Measurements from ENCODE around the gene SKI. TPM values are rescaled to one million over a fixed set of nuclear protein-coding genes. Genes with fewer than 3 reads are reported as not detected.

The SKI gene
- total and polyA plus RNA-seq, 2 of the 4 experiments (the other 2 are of a cell fraction), result 2.3 to 20.1 TPM

GRCh38 chr1:2210786-2211185, 17.3 kb upstream of the SKI start:
- ChIA-PET CTCF (no interaction called here), POLR2A (ENCODE audit: unreplicated experiment) (interaction anchor here (0.6 kb wide), 1 partner anchor 14 kb away, joined by 4 read pairs; no protein-coding TSS in a partner anchor)
- in situ Hi-C loops (cut with MboI; ENCODE audit: low sequenced_read_pairs) (no loop called here), dilution Hi-C loops (cut with HindIII; ENCODE audit: low sequenced_read_pairs, unreplicated experiment) (no loop called here), intact Hi-C loops (cut with micrococcal nuclease) (no loop called here)
- TF ChIP-seq ELK1 (IDR thresholded peaks at IDR 0.05; ENCODE audit: borderline replicate concordance, low read depth, low read length) (no peak), USF2 (IDR thresholded peaks at IDR 0.05; ENCODE audit: low read depth, low read length) (no peak), POLR2A (IDR thresholded peaks at IDR 0.05; ENCODE audit: low read depth, low read length) (no peak), MXI1 (IDR thresholded peaks at IDR 0.05; ENCODE audit: borderline replicate concordance, low read depth, low read length) (no peak)
- Histone ChIP-seq H3K56ac (ENCODE audit: extremely low read depth, insufficient read depth, low read length) (no peak overlapping the region), H4K8ac (ENCODE audit: low read depth in 2 of 2, low read length in 2 of 2) (no peak overlapping the region), H3K9me3 (ENCODE audit: control insufficient read depth, insufficient read depth, low read length) (no peaks in the 10 kb centered on the region), H3K4ac (ENCODE audit: low read depth, low read length) (no peak overlapping the region), H2BK15ac (ENCODE audit: low read depth, low read length) (no peak overlapping the region), H3K79me1 (ENCODE audit: low read depth in 1 of 2, low read length in 2 of 2) (peaks cover 0 to 32% of the 10 kb centered on the region in 2 experiments; a peak in 3 of 4 replicates), H4K91ac (ENCODE audit: insufficient read depth, low read depth, low read length) (no peak overlapping the region), H3K27ac (ENCODE audit: insufficient read depth, low read length) (no peak overlapping the region), H3K23ac (ENCODE audit: low read depth, low read length) (no peak overlapping the region), H2AFZ (replicated peaks; ENCODE audit: low read length, poor library complexity) (no peak overlapping the region), H2AK9ac (replicated peaks; ENCODE audit: low read depth, low read length, poor library complexity) (no peak overlapping the region), H3K18ac (ENCODE audit: low read depth, low read length) (no peak overlapping the region), H3K4me3 (ENCODE audit: insufficient read depth, low read depth, low read length) (no peak overlapping the region), H3K9ac (ENCODE audit: low read depth, low read length) (no peak overlapping the region), H2BK5ac (ENCODE audit: low read depth, low read length, poor library complexity, severe bottlenecking) (no peak overlapping the region), H3K14ac (replicated peaks; ENCODE audit: low read depth, low read length) (no peak overlapping the region), H2BK120ac (ENCODE audit: low read depth, low read length) (no peak overlapping the region), H3K4me2 (ENCODE audit: low read depth, low read length) (no peak overlapping the region), H3K9me1 (ENCODE audit: insufficient read depth, low read length) (peaks cover 12% of the 10 kb centered on the region), H4K5ac (ENCODE audit: low read depth, low read length) (no peak overlapping the region), H2AK5ac (ENCODE audit: low read depth, low read length) (peak overlapping the region; percentile 57; the same call in 1 of the 2 replicates), H3K36me3 (ENCODE audit: control insufficient read depth, insufficient read depth, low read length) (no peaks in the 10 kb centered on the region), H4K20me1 (ENCODE audit: insufficient read depth, low read length) (no peaks in the 10 kb centered on the region; the same call in 1 of the 2 replicates), H2BK20ac (ENCODE audit: low read depth, low read length) (no peak overlapping the region), H3K27me3 (ENCODE audit: control insufficient read depth, insufficient read depth, low read length) (no peaks in the 10 kb centered on the region), H3K4me1 (ENCODE audit: control insufficient read depth, insufficient read depth, low read length) (peaks cover 56% of the 10 kb centered on the region)
- DNase-seq (no peak), ATAC-seq (ENCODE audit: low read depth) (no peak)
- WGBS, 2 experiments (ENCODE audit: extremely low coverage in 2 of 2, insufficient read length in 1 of 2), result 81% methylated on average over 7 of the region's 13 CpGs; no CpG with 5 or more reads in 1 of the 2 experiments
- no TSS peak for BruUV-seq (replicated peaks)
